Thoracic aorta (tissue), 2 donors: Measurements from ENCODE around the gene SIRPD. TPM values are rescaled to one million over a fixed set of nuclear protein-coding genes. Genes with fewer than 3 reads are reported as not detected.

Source experiments
- ATAC-seq: fragments of 150-250 bp; one replicate; pipeline ENCODE4 v1.8.0; 2017; ENCODE audit warnings: low read depth; ENCODE audit not compliant: insufficient number of reproducible peaks, low FRiP score
- DNase-seq: peaks from one replicate; pipeline ENCODE4 v3.0.0-alpha.2; 2020; ENCODE audit warnings: low spot score
- H3K27ac ChIP-seq, 2 donors: fragments of 200-600 bp; sonication (generic); 1 replicate in 1 of 2; 2 replicates in 1 of 2; pipeline ENCODE4 v1.5.1; 2016; ENCODE audit warnings: mild to moderate bottlenecking in 2 of 2, moderate library complexity in 2 of 2
- H3K27me3 ChIP-seq: fragments of 200-600 bp; sonication (generic); replicated peaks from 2 replicates; pipeline ENCODE4 v1.6.0; 2016; ENCODE audit warnings: mild to moderate bottlenecking; ENCODE audit not compliant: insufficient read depth
- H3K36me3 ChIP-seq: fragments of 200-600 bp; sonication (generic); one replicate; pipeline ENCODE4 v1.5.1; 2016
- H3K4me1 ChIP-seq, 2 donors: fragments of 200-600 bp; sonication (generic); 1 replicate in 1 of 2; 2 replicates in 1 of 2; pipeline versions ENCODE4 v1.5.1 to v1.6.0; 2016; ENCODE audit warnings: low read depth in 2 of 2, mild to moderate bottlenecking in 1 of 2; ENCODE audit not compliant: control insufficient read depth in 1 of 2
- H3K4me3 ChIP-seq: fragments of 200-600 bp; sonication (generic); 2 replicates; pipeline ENCODE4 v1.5.1; 2016; ENCODE audit warnings: mild to moderate bottlenecking
- H3K9me3 ChIP-seq: fragments of 200-600 bp; sonication (generic); 2 replicates; pipeline ENCODE4 v1.5.1; 2016
- CTCF ChIP-seq: fragments of 200-600 bp; sonication (generic); IDR thresholded peaks from one replicate; pipeline ENCODE4 v1.5.1; 2019; ENCODE audit warnings: antibody characterized with exemption
- total RNA-seq, 2 donors: library from RNA; depleted of rRNA; stranded (reverse); fragments of >200 nt; gene quantifications; one replicate each; pipeline versions ENCODE4 v1.1.0 to v1.2.3, GENCODE V29; 2016

The SIRPD gene
- total RNA-seq, 2 donors from 2014 or later = not detected

GRCh38 chr20:1533059-1533458 lies 24.4 kb downstream of the SIRPD start:
- Histone ChIP-seq H3K36me3 (no peaks in the 10 kb centered on the region), H3K9me3 (no peaks in the 10 kb centered on the region), H3K27me3 (no peaks in the 10 kb centered on the region), H3K4me1 (no peaks in the 10 kb centered on the region), H3K4me3 (no peak overlapping the region), H3K27ac (no peak overlapping the region)
- TF ChIP-seq CTCF = no peak
- DNase-seq = no peak
- ATAC-seq = no peak

DNA sequence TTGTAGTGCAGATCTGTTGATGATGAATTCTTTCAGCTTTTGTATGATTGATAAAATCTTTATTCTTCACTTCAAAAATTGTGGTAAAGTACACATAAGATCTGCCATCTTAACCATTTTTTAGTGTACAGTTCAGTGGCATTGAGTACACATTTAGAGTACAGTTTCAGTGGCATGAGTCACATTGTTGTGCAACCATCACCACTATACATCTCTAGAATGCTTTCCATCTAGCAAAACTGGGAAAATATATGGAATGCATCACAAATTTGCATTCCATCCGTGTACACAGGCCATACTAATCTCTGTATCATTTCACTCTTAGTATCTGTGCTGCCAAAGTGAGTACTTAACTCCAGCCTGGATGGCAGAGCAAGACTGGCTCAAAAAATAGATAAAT lies 28.7 kb downstream of the SIRPD start:
- Histone ChIP-seq H3K4me1 (no peaks in the 10 kb centered on the region), H3K27ac (no peak overlapping the region), H3K4me3 (no peak overlapping the region), H3K36me3 (no peaks in the 10 kb centered on the region), H3K27me3 (no peaks in the 10 kb centered on the region), H3K9me3 (no peaks in the 10 kb centered on the region)
- ATAC-seq = no peak
- no peak for TF ChIP-seq CTCF
- DNase-seq = no peak

GRCh38 chr20:1527923-1528322 lies 29.6 kb downstream of the SIRPD start:
- ATAC-seq = no peak
- Histone ChIP-seq H3K27me3 (no peaks in the 10 kb centered on the region), H3K27ac (no peak overlapping the region), H3K4me1 (no peaks in the 10 kb centered on the region), H3K36me3 (no peaks in the 10 kb centered on the region), H3K9me3 (no peaks in the 10 kb centered on the region), H3K4me3 (no peak overlapping the region)
- no peak for DNase-seq
- no peak for TF ChIP-seq CTCF

- no peaks in the 10 kb centered on the region for H3K4me1 ChIP-seq
- H3K27me3 ChIP-seq = no peaks in the 10 kb centered on the region
- H3K4me3 ChIP-seq = no peak overlapping the region
- no peak overlapping the region for H3K27ac ChIP-seq
- TF ChIP-seq CTCF = no peak
- no peaks in the 10 kb centered on the region for H3K36me3 ChIP-seq
- H3K9me3 ChIP-seq = no peaks in the 10 kb centered on the region
- ATAC-seq = no peak
- no peak for DNase-seq
Measured at GRCh38 chr20:1526896-1527295, 30.6 kb downstream of the SIRPD start.

GRCh38 chr20:1526310-1526709 lies 31.2 kb downstream of the SIRPD start:
- Histone ChIP-seq H3K4me3 (no peak overlapping the region), H3K27me3 (no peaks in the 10 kb centered on the region), H3K36me3 (no peaks in the 10 kb centered on the region), H3K9me3 (no peaks in the 10 kb centered on the region), H3K27ac (no peak overlapping the region), H3K4me1 (no peaks in the 10 kb centered on the region)
- DNase-seq (no peak), ATAC-seq (no peak)
- no peak for TF ChIP-seq CTCF
